Dedifferentiated amniotic fluid mesenchymal stem cell (primary cell): ENCODE measurements around the gene TBCD.
"Not testable (repeated sequence)": the region's sequence is repeated elsewhere in the genome, so short reads cannot be mapped to it uniquely, and the experiment has no call there.

Source experiments
- DNase-seq: peaks from one replicate; pipeline ENCODE4 v3.0.0-alpha.2; 2016; ENCODE audit errors: extremely low spot score

Gene TBCD

GRCh38 chr17:82765371-82765770 is 13.5 kb downstream of the TBCD start:
- DNase-seq: no peak

GRCh38 chr17:82767041-82767754 is 15.3 kb downstream of the TBCD start:
- DNase-seq: no peak

GRCh38 chr17:82769041-82769440 is 17.2 kb downstream of the TBCD start:
- no peak for DNase-seq

- no peak for DNase-seq
Measured at GRCh38 chr17:82772026-82772425, 20.2 kb downstream of the TBCD start.

GRCh38 chr17:82774456-82774855 is 22.6 kb downstream of the TBCD start:
- DNase-seq: not testable (repeated sequence)

- DNase-seq: no peak
Measured at GRCh38 chr17:82775001-82775823, 23.3 kb downstream of the TBCD start.

- no peak for DNase-seq
Measured at GRCh38 chr17:82776454-82776853, 24.6 kb downstream of the TBCD start.

GRCh38 chr17:82777778-82778375 is 26.0 kb downstream of the TBCD start:
- DNase-seq: not testable (repeated sequence)

GRCh38 chr17:82779541-82779940 is 27.7 kb downstream of the TBCD start:
- DNase-seq: no peak

GRCh38 chr17:82780195-82780594 is 28.3 kb downstream of the TBCD start:
- no peak for DNase-seq

- no peak for DNase-seq
Measured at GRCh38 chr17:82780971-82781893, 29.4 kb downstream of the TBCD start.

GRCh38 chr17:82781894-82782274 is 30.0 kb downstream of the TBCD start:
- peak; percentile 68 for DNase-seq

GRCh38 chr17:82782657-82783207 is 30.9 kb downstream of the TBCD start:
- no peak for DNase-seq

- DNase-seq: no peak
Measured at GRCh38 chr17:82783498-82783897, 31.6 kb downstream of the TBCD start.

- not testable (repeated sequence) for DNase-seq
Measured at GRCh38 chr17:82785581-82785980, 33.7 kb downstream of the TBCD start.

- no peak for DNase-seq
Measured at GRCh38 chr17:82786427-82786826, 34.6 kb downstream of the TBCD start.

- peak; percentile 86 for DNase-seq
Measured at GRCh38 chr17:82787081-82787848, 35.4 kb downstream of the TBCD start.

- DNase-seq: no peak
Measured at GRCh38 chr17:82788206-82789001, 36.5 kb downstream of the TBCD start.

- DNase-seq: no peak
Measured at GRCh38 chr17:82789051-82789592, 37.3 kb downstream of the TBCD start.
